PFSK-1 (cell line): Measurements from ENCODE around the gene CLEC11A.

Experiments used
- FOXP2 ChIP-seq: optimal IDR thresholded peaks from 2 replicates; pipeline ENCODE3; 2011; ENCODE audit warnings: borderline replicate concordance, control low read depth, inconsistent platforms; ENCODE audit not compliant: insufficient read depth; ENCODE audit errors: extremely low read length, extremely low read depth
- POLR2AphosphoS5 ChIP-seq: IDR thresholded peaks from 2 replicates; pipeline ENCODE4 v1.6.1; 2012; ENCODE audit warnings: low read depth, mild to moderate bottlenecking, control low read depth, low read length, moderate library complexity
- SIN3A ChIP-seq: IDR thresholded peaks from 2 replicates; pipeline ENCODE4 v1.6.1; 2012; ENCODE audit warnings: mild to moderate bottlenecking, low read length, moderate library complexity, borderline replicate concordance; ENCODE audit not compliant: insufficient read depth
- TAF1 ChIP-seq: IDR thresholded peaks from 2 replicates; pipeline ENCODE4 v1.6.1; 2012; ENCODE audit warnings: low read length, control low read depth, borderline replicate concordance; ENCODE audit not compliant: insufficient read depth

DNA sequence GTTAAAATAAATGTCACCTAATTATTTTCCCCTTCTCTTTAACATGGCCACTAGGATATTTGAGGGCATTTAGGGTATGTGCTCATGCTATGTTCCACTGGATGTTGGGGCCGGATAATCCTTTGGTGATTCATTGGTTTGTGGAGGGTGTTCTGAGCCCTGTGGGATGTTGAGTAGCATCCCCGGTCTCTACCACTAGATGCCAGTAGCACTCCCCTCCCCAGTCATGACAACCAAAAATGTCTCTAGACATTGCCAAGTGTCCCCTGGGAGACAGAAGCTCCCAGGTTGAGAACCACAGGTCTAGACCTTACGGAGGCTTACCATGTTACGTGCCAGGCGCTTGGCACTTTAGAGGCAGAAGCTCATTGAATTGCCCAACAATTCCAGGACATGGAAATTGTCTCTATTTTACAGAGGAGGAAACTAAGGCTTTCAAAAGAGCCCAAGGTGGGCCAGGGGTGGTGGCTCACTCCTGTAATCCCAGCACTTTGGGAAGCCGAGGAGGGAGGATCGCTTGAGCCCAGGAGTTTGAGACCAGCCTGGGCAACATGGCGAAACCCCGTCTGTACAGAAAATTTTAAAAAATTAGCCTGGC lies 17.6 kb upstream of the CLEC11A start:
- TF ChIP-seq SIN3A (no peak), FOXP2 (no peak), TAF1 (no peak), POLR2AphosphoS5 (no peak)
